Measurements from ENCODE around the gene KNTC1.
"Not testable (repeated sequence)": the region's sequence is repeated elsewhere in the genome, so short reads cannot be mapped to it uniquely, and the experiment has no call there.

KNTC1 gene

GRCh38 chr12:122558745-122559641 lies 31.9 kb downstream of the KNTC1 start:
- DNase-seq (ENCODE audit: low read depth in 2 of 2), result no peak

GRCh38 chr12:122560138-122560537 lies 33.1 kb downstream of the KNTC1 start:
- no peak for DNase-seq (ENCODE audit: low read depth in 2 of 2)

GRCh38 chr12:122563361-122563760 lies 36.3 kb downstream of the KNTC1 start:
- DNase-seq (ENCODE audit: low read depth in 2 of 2), result no peak

GRCh38 chr12:122566816-122567215 lies 39.8 kb downstream of the KNTC1 start:
- not testable (repeated sequence) for DNase-seq (ENCODE audit: low read depth in 2 of 2)

- DNase-seq (ENCODE audit: low read depth in 2 of 2), result no peak
Measured at GRCh38 chr12:122569288-122569687, 42.2 kb downstream of the KNTC1 start.

GRCh38 chr12:122570006-122570405 lies 43.0 kb downstream of the KNTC1 start:
- DNase-seq (ENCODE audit: low read depth in 2 of 2), result not testable (repeated sequence)

- no peak for DNase-seq (ENCODE audit: low read depth in 2 of 2)
Measured at GRCh38 chr12:122571821-122572220, 44.8 kb downstream of the KNTC1 start.

- DNase-seq (ENCODE audit: low read depth in 2 of 2), result not testable (repeated sequence)
Measured at GRCh38 chr12:122583294-122583693, 56.2 kb downstream of the KNTC1 start.

- DNase-seq (ENCODE audit: low read depth in 2 of 2), result no peak
Measured at GRCh38 chr12:122584177-122584863, 57.3 kb downstream of the KNTC1 start.

- DNase-seq (ENCODE audit: low read depth in 2 of 2), result no peak
Measured at GRCh38 chr12:122590990-122591389, 63.9 kb downstream of the KNTC1 start.

- DNase-seq (ENCODE audit: low read depth in 2 of 2), result not testable (repeated sequence)
Measured at GRCh38 chr12:122591966-122592365, 64.9 kb downstream of the KNTC1 start.

GRCh38 chr12:122592543-122592942 lies 65.5 kb downstream of the KNTC1 start:
- DNase-seq (ENCODE audit: low read depth in 2 of 2), result not testable (repeated sequence)

- DNase-seq (ENCODE audit: low read depth in 2 of 2), result no peak
Measured at GRCh38 chr12:122593910-122594309, 66.9 kb downstream of the KNTC1 start.

GRCh38 chr12:122596838-122597237 lies 69.8 kb downstream of the KNTC1 start:
- no peak for DNase-seq (ENCODE audit: low read depth in 2 of 2)

GRCh38 chr12:122602456-122602855 lies 75.4 kb downstream of the KNTC1 start:
- DNase-seq (ENCODE audit: low read depth in 2 of 2), result no peak

GRCh38 chr12:122604993-122605392 lies 77.9 kb downstream of the KNTC1 start:
- no peak for DNase-seq (ENCODE audit: low read depth in 2 of 2)

- DNase-seq (ENCODE audit: low read depth in 2 of 2), result no peak
Measured at GRCh38 chr12:122609732-122610131, 82.7 kb downstream of the KNTC1 start.

- DNase-seq (ENCODE audit: low read depth in 2 of 2), result no peak
Measured at GRCh38 chr12:122610207-122610606, 83.2 kb downstream of the KNTC1 start.

GRCh38 chr12:122610911-122611310 lies 83.9 kb downstream of the KNTC1 start:
- DNase-seq (ENCODE audit: low read depth in 2 of 2), result no peak

GRCh38 chr12:122614839-122615238 lies 87.8 kb downstream of the KNTC1 start:
- DNase-seq (ENCODE audit: low read depth in 2 of 2), result no peak

GRCh38 chr12:122615780-122616179 lies 88.7 kb downstream of the KNTC1 start:
- DNase-seq (ENCODE audit: low read depth in 2 of 2), result no peak

GRCh38 chr12:122635471-122635870 lies 108.4 kb downstream of the KNTC1 start:
- no peak for DNase-seq (ENCODE audit: low read depth in 2 of 2)

- no peak for DNase-seq (ENCODE audit: low read depth in 2 of 2)
Measured at GRCh38 chr12:122643207-122643805, 116.3 kb downstream of the KNTC1 start.
